Suppressor macrophage treated with lipopolysaccharide for 4 hours (primary cell): ENCODE measurements around the gene LIM2.
A peak's percentile ranks its signal among the peaks of the same experiment; 100 is the strongest.

ENCODE experiments used
- DNase-seq: peaks from one replicate; pipeline ENCODE4 v3.0.0-alpha.2; 2020

LIM2 gene

DNA sequence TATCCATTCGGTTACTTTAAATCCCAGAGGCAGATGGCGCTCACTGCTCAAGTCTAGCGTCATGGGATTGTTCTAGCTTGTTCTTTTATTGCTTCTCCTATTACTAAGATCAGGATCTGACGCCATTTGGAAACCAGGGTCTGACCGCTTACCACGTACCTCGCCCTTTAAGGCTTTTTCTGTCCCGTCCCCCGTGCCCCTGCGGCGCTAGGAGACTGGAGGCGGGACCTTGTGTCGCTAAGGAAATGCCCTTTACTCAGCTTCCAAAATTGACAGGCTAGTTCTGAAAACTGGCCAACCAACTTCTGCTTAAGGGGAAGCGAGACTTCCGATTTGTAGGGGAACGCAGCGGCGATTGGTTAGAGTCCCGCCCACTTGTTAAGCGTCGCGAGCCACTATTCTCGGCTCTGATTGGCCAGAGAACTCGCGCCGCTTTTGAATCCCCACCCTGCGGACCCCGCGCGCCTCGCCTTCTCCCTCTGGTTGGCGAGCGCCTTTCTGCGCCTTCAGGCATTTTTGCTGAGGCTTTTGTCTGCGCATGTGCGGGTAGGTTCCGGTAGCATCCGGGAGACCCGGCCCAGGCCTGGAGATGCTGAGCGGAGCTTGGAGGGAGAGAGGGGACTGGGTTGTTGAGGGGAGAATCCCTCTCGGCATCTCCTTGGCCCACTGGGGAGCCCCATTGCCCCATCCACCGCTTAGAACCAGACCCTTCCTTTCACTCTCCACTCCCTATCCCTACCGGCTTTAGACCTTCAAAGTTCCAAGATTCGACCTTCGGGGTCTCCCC, 6.5 kb upstream of the LIM2 start:
- peak; percentile 99 for DNase-seq

DNA sequence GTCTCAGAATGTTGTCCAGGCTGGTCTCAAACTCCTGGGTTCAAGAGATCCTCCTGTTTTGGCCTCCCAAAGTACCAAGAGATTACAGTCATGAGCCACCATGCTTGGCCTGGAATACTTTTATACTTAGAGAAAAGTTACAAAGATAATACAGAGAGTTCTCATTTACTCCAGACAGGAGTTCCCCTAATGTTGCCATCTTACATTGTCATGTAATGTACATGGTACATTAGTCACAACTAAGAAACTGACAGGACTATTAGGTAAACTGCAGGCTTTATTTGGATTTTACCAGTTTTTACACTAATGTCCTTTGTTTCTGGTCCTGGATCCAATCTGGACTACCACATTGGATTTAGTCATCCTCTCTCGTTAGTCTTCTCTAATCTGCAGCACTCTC, 4.9 kb upstream of the LIM2 start:
- DNase-seq = peak; percentile 60

DNA sequence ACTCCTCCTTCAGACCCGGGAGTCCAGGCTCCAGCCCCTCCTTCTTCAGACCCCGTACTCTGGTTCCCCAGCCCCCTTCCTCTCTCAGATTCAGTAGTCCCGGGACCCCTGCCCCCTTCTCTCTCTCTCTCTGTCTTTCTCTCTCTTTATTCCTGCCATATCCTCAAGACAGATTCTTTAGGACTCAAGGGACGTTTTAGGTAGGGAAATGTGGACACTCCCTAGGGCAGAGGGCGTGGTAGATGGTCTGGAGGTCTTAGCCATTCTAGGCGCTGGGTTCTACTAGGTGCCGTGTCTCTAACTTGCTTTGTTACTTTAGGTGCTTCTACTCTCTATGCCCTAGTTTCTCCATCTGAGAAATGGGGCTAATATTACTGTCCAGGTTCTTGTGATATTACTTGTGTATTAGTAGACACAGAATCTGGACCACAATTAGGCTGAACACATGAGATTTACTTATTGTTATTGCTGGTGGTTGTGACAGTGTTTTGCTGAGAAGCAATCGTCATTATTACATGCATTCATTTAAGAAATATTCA, 3.4 kb upstream of the LIM2 start:
- no peak for DNase-seq

DNA sequence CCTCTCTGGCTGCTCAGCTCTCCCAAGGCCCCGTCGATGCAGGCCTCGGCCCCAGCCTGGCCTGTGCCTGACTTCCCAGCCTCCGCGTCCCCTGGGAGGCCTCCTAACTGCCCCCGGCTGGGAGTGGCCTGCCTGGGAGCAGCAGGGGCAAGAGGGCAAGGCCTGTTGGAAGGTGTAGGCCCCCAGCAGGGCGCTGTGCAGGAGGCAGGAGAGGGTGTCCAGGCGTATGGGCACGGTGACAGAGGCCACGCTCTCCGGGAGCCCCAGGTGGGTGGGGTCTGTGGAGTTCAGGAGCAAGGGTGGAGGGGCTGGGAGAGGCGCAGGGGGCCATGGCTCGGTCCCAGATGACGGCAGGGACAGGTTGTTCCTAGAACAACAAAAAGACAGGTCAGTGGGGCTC, 1.4 kb upstream of the LIM2 start:
- DNase-seq = no peak

DNA sequence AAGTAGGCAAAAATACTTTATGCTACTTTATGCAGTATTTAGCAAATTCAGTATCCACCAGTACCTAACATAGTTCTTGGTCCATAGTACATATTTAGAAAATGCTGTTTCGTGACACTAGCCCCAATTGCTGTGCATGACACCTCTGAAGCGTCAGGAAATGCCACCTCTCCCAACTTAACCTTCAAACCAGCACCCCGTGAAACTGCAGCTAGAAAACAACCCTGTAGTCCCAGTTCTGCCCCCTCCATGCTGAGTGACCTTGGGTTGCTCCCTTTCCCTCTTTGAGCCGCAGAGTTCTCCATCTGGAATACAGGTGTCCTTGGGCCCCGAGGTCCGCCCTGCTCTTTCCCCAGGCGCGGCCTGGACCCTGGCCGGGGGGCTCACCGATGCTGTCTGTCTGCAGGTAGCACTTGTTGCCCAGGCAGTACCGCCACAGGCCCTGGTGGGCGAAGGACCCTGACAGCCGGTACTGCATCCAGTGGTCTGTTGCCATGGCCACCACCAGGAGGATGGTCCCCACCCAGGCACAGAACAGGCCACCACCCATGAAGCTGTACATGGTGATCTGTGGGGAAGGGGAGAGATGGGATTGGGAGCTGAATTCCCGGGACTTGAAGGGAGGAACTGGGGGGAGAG, 773 bp downstream of the LIM2 start:
- no peak for DNase-seq

DNA sequence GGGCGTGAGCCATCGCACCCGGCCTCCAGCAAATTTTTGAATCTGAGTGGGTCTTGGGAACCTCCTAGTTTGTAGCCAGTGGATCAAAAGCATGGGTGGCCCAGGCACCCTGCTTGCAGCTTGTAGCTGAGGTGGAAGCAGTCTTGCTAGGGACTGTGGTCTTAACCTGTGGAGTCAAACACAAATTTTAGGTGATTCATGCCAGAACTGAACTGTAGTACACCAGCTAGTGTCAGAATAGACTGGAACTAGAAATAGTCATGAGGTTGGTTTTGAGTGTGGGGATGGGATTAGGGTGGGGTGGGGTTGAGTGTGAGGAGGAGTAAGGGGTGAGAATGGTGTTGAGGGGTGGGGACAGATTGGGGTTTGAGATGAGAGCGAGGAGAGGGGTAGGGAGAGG, 5.8 kb downstream of the LIM2 start:
- no peak for DNase-seq

DNA sequence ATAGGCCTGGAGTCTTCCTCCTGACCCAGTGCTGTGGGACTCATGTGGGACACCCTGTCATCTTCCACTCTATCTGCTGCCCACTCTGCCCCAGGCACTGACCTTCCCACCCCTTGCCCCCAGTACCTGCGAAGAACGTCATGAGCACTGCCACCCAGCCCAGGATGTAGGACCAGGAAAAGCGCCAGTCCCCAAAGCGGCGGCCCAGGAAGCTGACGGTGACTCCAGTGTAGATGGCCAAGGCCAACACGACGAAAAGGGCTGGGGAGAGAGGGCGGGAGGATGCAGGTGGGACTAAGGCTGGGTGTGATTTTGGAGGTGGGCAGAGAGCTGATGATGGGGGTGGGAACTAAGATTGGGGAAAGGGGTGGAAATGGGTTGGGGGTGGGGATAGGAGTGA, 7.4 kb downstream of the LIM2 start:
- DNase-seq = no peak

DNA sequence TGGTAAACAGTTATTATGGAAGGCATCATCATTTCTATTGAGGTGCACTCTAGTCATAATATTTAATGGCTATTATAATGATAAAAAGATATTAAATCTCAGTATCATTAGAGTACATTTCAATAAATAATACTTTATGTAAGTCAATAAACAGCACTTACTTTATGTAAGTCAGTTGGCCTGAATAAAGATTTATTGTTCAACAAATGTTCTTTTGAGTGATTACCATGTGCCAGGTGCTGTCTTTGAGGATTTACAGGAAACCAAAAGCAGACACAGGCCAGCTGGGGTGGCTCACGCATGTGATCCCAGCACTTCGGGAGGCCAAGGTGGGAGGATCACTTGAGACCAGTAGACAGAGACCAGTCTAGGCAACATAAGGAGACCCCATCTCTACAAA, 10.4 kb downstream of the LIM2 start:
- DNase-seq = no peak

DNA sequence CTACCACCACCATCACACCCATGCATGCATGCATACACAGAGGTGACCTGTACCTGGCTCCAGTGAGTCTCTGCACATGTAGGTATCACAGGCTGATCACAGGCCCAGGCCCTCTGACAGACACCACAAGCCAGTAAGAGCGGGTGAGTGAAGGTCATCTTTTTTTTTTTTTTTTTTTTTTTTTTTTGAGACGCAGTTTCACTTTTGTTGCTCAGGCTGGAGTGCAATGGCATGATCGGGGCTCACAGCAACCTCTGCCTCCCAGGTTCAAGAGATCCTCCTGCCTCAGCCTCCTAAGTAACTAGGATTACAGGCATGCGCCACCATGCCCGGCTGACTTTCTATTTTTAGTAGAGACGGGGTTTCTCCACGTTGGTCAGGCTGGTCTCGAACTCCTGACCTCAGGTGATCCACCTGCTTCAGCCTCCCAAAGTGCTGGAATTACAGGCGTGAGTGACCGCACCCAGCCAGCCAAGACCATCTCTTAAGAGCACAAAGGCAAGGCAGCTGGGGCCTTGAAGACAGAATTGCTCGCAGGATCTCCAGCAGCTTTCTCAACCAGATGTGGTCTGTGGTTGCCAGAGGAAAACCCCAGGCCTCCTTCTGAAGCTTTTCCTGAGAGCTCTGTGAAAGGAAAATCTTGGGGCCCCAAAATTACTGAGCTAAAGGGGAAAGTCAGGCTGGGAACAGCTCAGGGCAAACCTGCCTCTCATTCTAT, 12.1 kb downstream of the LIM2 start:
- DNase-seq = peak; percentile 23

DNA sequence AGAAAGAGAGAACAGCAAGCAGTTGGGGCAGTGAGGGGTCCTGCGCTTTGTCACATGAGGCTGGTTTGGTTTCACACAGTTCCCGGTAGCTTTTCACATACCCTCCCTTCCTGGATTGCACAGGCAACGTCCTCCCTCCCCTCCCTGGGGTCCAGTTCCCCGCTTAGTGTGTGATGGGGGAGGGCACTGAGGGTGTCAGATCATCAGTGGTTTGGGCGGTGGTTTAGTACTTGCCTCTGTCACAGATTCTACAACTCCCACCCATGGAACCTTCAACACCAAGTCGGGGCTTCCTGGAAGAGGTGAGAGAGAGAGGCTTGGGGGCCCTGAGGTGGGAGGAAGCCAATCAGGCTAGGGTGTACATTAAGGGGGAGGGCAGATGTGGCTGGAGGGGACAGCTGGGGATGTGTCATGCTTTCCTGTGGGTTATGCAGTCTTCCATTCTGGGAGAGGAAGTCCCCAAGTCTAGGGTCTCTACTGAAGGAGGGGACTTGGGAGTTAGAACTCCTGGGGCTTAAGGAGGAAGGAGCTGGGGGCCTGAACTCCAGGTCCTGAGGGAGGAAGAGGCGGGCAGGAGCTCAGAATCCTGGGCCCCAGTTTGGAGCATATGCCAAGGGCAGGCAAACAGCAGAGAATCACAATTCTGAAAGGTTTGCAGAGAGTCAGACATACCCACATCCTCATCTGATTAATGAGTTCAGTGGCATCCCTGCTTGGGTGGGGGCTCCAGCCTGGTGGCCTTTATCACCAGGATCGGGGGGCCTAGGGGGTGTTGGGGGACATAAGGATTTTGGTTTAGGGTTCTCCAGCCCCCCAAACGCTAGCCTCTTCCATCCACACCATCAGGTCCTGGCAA, 14.9 kb downstream of the LIM2 start, which contains the start of gene NKG7:
TSS of gene NKG7 (minus strand) at position 6 of the 856 bp plus-strand sequence. CDS start 119 bp downstream, outside the sequence.
- DNase-seq = peak; percentile 22

DNA sequence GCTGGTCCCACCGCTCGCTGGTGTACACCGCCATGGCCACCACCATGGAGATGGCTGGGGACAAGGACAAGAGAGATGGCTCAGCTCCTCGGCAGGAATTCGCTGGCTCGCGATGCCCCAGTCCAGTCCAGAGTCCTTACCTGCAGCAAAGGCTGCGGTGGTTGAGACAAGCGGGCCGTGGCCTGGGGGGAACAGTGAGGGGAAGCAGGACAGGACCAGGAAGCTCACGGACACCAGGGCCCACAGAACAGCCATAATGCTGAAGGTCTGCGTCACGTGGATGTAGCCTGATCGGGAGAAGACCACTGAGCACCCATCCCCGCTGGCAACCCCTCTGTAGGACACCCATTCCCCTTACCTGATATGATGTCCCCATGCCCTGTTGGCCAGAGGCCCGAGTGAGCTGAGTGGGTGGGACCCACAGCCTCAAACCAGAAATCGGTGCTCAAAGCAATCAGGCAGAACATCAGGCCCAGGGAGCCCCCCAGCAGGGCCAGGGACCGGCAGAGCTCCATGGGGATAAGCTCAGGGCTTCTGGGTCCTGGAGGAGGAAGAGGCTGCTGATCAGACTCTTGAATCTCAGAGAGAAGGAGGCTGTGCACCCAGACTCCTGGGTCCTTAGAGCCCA, 15.6 kb downstream of the LIM2 start:
- DNase-seq = no peak

DNA sequence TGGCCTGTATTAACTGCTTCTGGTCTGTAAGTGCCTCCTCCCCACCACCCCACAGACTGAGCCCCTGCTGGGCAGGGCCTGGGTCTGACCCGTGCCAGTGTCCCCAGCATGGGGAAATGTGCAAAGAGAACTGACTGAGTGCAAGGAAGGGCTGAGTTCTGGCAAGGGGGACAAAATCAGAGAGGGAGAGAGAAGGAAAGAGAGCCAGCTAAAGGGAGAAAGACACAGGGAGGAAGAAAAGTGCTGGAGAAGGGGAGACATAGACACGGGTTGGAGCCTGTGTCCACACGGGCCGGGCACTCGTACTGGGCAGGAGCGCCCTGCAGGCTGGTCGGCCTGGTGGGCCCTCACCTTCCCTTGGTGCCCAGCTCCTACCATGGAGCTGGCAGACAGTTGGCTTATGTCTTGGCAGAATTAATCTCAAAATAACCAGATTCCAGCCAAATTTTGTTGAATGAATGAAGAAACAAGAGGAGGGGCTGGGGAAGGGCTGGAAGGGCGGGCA, 16.5 kb downstream of the LIM2 start:
- no peak for DNase-seq

DNA sequence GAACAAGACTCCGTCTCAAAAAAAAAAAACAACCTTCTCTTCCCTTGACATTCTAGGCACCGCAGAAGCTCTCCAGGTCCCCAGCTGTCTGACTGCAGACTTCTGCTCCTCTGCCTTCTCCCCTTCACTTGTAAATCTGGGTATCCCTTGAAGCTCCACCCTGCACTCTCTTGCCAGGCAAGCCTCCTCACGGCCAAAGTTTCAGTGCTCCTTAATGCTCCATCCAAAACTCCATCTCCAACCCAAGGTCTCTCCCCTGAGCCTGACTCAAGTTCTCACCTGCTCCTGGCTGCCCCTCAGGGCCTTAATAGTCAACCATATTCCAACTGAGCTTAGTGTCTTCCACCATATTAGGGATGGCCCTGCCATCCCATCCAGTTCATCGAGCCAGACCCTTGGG, 17.5 kb downstream of the LIM2 start:
- DNase-seq = no peak

DNA sequence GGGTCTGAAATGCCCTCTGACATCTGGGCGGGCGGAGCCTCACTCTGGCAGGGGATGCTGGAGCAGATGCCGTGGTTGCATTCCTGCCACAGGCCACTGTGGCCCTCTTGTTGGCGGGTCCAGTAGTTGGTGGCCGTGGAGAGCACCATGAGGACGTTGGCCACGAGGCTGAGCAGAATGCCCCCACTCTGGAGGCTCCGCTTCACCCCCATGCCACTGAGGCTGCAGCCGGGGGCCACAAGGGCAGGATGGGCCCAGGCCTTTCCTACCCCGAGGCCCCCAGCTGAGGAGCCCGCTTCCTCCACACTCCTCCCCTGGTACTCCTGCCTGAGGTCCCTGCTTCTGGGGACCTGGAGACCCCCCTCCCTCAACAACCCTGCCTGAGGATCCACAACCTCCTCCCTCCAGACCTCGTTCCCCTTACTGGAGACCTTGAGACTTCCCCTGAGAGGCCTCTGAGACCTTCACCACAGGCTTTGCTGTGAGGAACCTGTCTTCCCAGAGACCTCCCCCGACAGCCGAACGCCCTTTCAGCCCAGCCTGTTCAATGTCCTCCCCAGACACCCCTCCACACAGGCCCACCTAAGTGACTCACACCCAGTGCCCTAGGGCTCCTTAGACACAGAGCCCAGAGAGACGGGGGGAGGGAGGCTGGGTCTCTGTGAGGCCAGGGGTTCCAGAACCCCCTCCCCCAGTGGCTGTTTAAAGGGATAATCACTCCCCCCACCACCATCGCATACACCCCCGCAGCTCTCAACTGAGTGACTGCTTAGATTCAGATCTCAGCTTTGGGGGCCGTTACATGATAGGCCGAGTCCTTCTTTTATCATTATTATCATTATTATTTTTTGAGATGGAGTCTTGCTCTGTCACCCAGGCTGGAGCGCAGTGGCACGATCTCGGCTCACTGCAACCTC, 19.1 kb downstream of the LIM2 start, which contains the start of gene CLDND2:
TSS of gene CLDND2 (minus strand) at position 638 of the 917 bp plus-strand sequence. CDS start at position 212, 426 bp downstream.
- no peak for DNase-seq

DNA sequence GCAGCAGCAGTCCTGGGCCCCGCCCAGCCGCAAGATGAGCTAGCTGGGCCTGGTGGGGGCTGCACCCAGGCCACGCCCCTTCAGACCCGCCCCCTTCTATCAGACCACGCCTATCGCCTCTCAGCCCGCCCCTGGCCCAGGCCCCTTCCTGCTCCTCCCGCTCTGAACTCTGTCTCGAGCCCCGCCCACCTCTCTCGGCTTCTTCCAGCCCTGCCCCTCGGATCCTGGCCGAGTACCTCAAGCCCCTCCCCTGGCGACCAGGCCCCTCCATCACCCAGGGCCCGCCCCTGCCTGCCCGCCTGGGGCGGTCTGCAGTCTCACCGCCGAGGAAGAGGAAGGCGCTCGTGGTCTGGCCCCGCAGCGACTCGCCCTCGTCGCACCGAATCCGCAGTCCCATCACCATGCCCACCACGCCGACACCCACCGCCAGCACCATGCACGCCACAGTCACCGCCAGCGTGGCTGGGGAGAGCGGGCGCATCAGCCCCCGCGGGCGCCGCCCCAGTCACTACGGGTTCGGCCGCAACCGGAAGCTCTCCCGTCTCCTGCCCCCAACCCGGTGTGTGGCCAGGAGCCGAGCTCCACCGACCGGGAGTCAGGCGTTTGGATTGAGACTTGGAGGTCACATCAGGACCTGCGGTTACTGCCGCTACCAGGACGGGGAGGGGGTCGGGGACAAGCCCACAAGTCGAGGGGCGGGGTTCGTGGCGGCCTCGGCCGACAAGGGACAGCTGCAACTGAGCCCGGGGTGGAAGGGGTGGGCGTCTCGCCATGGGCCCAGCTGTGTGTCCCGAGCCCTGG, 20.0 kb downstream of the LIM2 start:
- peak; percentile 98 for DNase-seq

DNA sequence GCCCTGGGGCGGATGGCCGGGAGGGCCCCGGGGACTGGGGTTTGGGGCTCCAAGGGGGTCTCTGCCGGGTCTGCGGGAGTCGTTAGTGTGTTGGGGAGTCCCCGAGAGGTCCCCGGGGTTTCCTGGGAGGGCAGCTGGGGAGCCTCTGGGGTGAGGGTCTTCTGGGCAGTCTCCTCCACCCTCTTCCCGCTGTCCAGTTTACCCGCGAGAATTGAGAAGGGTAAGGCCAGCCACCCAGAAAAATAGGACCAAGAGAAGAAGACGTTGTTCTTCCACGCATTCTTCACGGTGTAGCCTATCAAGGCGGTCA, 20.6 kb downstream of the LIM2 start:
- DNase-seq = no peak

DNA sequence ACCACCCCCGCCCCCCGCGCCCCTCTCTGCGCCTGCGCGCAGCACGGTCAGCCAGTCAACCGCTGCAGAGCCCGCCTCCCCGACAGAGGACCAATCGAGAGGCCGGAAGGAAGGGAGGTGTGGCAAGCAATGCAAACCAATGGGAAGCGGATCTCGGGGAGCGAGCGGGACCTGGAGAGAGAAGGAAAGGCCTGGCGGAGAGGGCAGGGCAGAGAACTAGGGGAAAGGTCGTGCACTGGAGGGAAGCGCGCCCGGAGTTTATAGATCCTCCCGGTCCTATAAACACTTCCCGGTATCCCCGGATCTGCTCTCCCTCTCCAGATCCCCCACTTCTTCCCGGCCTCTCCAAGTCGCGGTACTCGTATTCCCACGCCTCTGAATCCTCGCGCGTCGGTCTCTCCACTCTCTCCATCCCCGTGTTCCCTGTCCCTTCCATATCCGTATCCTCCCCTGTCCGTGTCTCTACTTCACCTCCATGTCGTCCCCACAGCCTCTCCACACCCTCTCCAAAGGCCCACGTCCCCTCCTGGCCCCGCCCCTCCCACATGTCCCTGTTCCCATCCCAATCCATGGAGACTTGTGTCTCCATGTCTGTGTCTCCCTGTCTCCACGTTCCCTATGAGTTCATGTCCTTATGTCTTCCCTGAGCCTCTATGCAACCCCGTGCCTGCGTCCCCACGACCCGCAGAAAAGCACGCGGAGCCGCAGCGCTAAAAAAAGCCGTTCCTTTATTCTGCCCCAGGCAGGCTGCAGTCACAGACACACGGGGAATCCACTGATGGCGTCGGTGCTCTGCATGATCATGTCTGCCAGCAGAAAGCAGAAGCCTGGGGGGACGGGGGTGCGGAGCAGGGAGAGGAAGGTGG, 21.2 kb downstream of the LIM2 start:
- peak; percentile 98 for DNase-seq

DNA sequence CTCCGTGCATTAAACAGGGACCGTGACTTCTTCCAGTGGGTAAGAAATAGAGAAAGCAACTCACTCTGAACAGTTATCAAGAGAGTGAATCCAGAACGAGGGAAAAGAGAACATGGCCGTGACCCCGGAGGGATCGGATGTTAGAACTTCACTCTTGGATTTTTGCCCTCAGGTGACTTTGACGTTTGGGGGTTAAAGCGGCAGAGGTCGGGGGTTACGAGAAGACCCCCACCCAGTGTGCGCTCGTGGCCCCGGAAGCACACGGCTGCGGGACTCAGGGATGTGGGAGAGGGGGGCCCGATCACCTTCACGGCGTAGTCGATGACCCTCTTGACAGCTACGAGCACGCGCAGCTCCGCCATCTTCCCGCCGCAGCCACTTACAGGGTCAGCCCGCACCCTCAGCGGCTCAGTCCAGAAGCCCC, 21.8 kb downstream of the LIM2 start, which contains the start of gene ETFB:
TSS of gene ETFB (minus strand) at position 424 of the 424 bp plus-strand sequence. CDS start at position 362, 62 bp downstream.
- DNase-seq = no peak
